Keratinocyte (primary cell): ENCODE data around the gene ODAD2. TPM values are rescaled to one million over a fixed set of nuclear protein-coding genes. Genes with fewer than 3 reads are reported as not detected.

Source experiments
- DNase-seq: peaks from one replicate; pipeline ENCODE4 v3.0.0-alpha.2; 2011; ENCODE audit warnings: low read depth, missing footprints, low spot score
- FAIRE-seq: peaks from 2 replicates; lab custom pipeline; 2011; peaks lifted over from hg19 to GRCh38; lab: Jason Lieb, UNC
- H2AFZ ChIP-seq: 2 replicates; pipeline ENCODE4 v1.6.0; 2012; ENCODE audit warnings: low read length, control low read depth, inconsistent platforms; ENCODE audit not compliant: control insufficient read depth
- H3K27ac ChIP-seq: 2 replicates; pipeline ENCODE4 v1.5.1; 2011; ENCODE audit warnings: low read length; ENCODE audit not compliant: control insufficient read depth, insufficient read depth
- H3K27me3 ChIP-seq: 3 replicates; pipeline ENCODE4 v1.6.0; 2011; ENCODE audit warnings: low read length; ENCODE audit not compliant: control insufficient read depth, insufficient read depth; ENCODE audit errors: extremely low read depth
- H3K36me3 ChIP-seq, 2 experiments: 2 replicates in 1 of 2; 3 replicates in 1 of 2; pipeline ENCODE4 v1.5.1; 2011; ENCODE audit warnings: low read length in 2 of 2, mild to moderate bottlenecking in 1 of 2; ENCODE audit not compliant: control insufficient read depth in 2 of 2, insufficient read depth in 2 of 2; ENCODE audit errors: extremely low read depth in 1 of 2
- H3K4me1 ChIP-seq: 3 replicates; pipeline ENCODE4 v1.5.1; 2011; ENCODE audit warnings: low read length; ENCODE audit not compliant: control insufficient read depth, insufficient read depth; ENCODE audit errors: extremely low read depth
- H3K4me2 ChIP-seq: 3 replicates; pipeline ENCODE4 v1.6.0; 2011; ENCODE audit warnings: low read depth, low read length; ENCODE audit not compliant: control insufficient read depth, insufficient read depth; ENCODE audit errors: extremely low read depth
- H3K4me3 ChIP-seq, 3 experiments: fragments of 200-600 bp in 1 of 3; sonication (generic) in 1 of 3; 2 replicates in 2 of 3; 3 replicates in 1 of 3; pipeline ENCODE4 v1.5.1; 2011 to 2016; ENCODE audit warnings: low read length in 3 of 3, mild to moderate bottlenecking in 3 of 3, control low read depth in 2 of 3, inconsistent platforms in 1 of 3, low read depth in 1 of 3, mixed read lengths in 1 of 3, mixed run types in 1 of 3, moderate library complexity in 1 of 3; ENCODE audit not compliant: control insufficient read depth in 2 of 3, insufficient read depth in 2 of 3; ENCODE audit errors: extremely low read depth in 1 of 3
- H3K79me2 ChIP-seq: 2 replicates; pipeline ENCODE4 v1.6.0; 2012; ENCODE audit warnings: low read length; ENCODE audit not compliant: control insufficient read depth, insufficient read depth
- H3K9ac ChIP-seq: 3 replicates; pipeline ENCODE4 v1.6.0; 2011; ENCODE audit warnings: low read length; ENCODE audit not compliant: control insufficient read depth, insufficient read depth; ENCODE audit errors: extremely low read depth
- H3K9me1 ChIP-seq: 3 replicates; pipeline ENCODE4 v1.6.0; 2011; ENCODE audit warnings: low read length; ENCODE audit not compliant: control insufficient read depth, insufficient read depth; ENCODE audit errors: extremely low read depth
- H3K9me3 ChIP-seq: 2 replicates; pipeline ENCODE4 v1.5.1; 2012; ENCODE audit warnings: low read depth, low read length; ENCODE audit not compliant: control insufficient read depth
- H4K20me1 ChIP-seq: 3 replicates; pipeline ENCODE4 v1.6.0; 2011; ENCODE audit warnings: low read length; ENCODE audit not compliant: control insufficient read depth, insufficient read depth; ENCODE audit errors: extremely low read depth
- CTCF ChIP-seq, 3 experiments: IDR thresholded peaks in 1 of 3; conservative IDR thresholded peaks in 1 of 3; optimal IDR thresholded peaks in 1 of 3; 2 replicates in 2 of 3; 3 replicates in 1 of 3; pipeline versions ENCODE3 to v1.5.1; 2011; ENCODE audit warnings: low read length in 3 of 3, mild to moderate bottlenecking in 3 of 3, moderate library complexity in 2 of 3, control low read depth in 1 of 3, inconsistent platforms in 1 of 3; ENCODE audit not compliant: insufficient read depth in 2 of 3; ENCODE audit errors: extremely low read depth in 1 of 3
- EZH2 ChIP-seq: IDR thresholded peaks from one replicate; pipeline ENCODE4 v1.6.1; 2012; ENCODE audit warnings: inconsistent platforms, mild to moderate bottlenecking, low read length, moderate library complexity
- dilution Hi-C: fragments of 300-500 bp; cut with MboI; formaldehyde crosslinking; loops from one replicate; pipeline ENCODE4 v1.7.0; 2020; ENCODE audit warnings: low sequenced_read_pairs; ENCODE audit not compliant: extremely low pct_ligation_motif_present
- polyA plus RNA-seq, 5 experiments: library from polyadenylated mRNA; depleted of rRNA in 3 of 5; stranded (reverse) in 3 of 5; stranded (forward) in 1 of 5; unstranded in 1 of 5; fragments of >200 nt; gene quantifications; 1 replicate in 1 of 5; 2 replicates in 3 of 5; 3 replicates in 1 of 5; pipeline versions ENCODE4 v1.2.1 to v1.2.3, GENCODE V29; 2011 to 2012; ENCODE audit warnings: missing spikeins in 2 of 5, low read depth in 1 of 5, low replicate concordance in 1 of 5

The ODAD2 gene
- polyA plus RNA-seq, 1 donor (not counting 4 experiments of a cell fraction or from before 2014, with no cell fraction given), result not detected

- H3K4me2 ChIP-seq, result no peak overlapping the region
- no peak for FAIRE-seq
- H3K27me3 ChIP-seq, result no peaks in the 10 kb centered on the region
- dilution Hi-C loops, result no loop called here
- no peak for DNase-seq
- H3K79me2 ChIP-seq, result no peaks in the 10 kb centered on the region
- TF ChIP-seq CTCF (optimal IDR thresholded peaks at IDR 0.05 in 1 of 3, IDR thresholded peaks at IDR 0.05 in 1 of 3, conservative IDR thresholded peaks at IDR 0.05 in 1 of 3; ENCODE audit: extremely low read depth in 1 of 3, insufficient read depth in 2 of 3, low read length in 3 of 3) (no peak), EZH2 (no peak)
- no peak overlapping the region for H3K4me3 ChIP-seq
- no peaks in the 10 kb centered on the region for H3K9me1 ChIP-seq
- H3K4me1 ChIP-seq, result no peaks in the 10 kb centered on the region
- no peak overlapping the region for H2AFZ ChIP-seq
- no peak overlapping the region for H3K27ac ChIP-seq
- H4K20me1 ChIP-seq, result no peaks in the 10 kb centered on the region
- H3K36me3 ChIP-seq, result no peaks in the 10 kb centered on the region
- no peak overlapping the region for H3K9ac ChIP-seq
- no peaks in the 10 kb centered on the region for H3K9me3 ChIP-seq
Measured at GRCh38 chr10:28008054-28008453, 9.2 kb upstream of the ODAD2 start.

- TF ChIP-seq CTCF (optimal IDR thresholded peaks at IDR 0.05 in 1 of 3, IDR thresholded peaks at IDR 0.05 in 1 of 3, conservative IDR thresholded peaks at IDR 0.05 in 1 of 3; ENCODE audit: extremely low read depth in 1 of 3, insufficient read depth in 2 of 3, low read length in 3 of 3) (no peak), EZH2 (no peak)
- Histone ChIP-seq H3K4me3 (no peak overlapping the region), H3K36me3 (no peaks in the 10 kb centered on the region), H3K9me1 (no peaks in the 10 kb centered on the region), H2AFZ (no peak overlapping the region), H3K4me2 (no peak overlapping the region), H3K79me2 (no peaks in the 10 kb centered on the region), H3K9ac (no peak overlapping the region), H3K4me1 (no peaks in the 10 kb centered on the region), H3K27ac (no peak overlapping the region), H3K9me3 (no peaks in the 10 kb centered on the region), H3K27me3 (peaks cover 18% of the 10 kb centered on the region), H4K20me1 (no peaks in the 10 kb centered on the region)
- DNase-seq (no peak), FAIRE-seq (no peak)
- dilution Hi-C loops, result no loop called here
Measured at GRCh38 chr10:28001353-28001752, 2.5 kb upstream of the ODAD2 start.
